ENCODE results near the gene SYNDIG1.

DNA sequence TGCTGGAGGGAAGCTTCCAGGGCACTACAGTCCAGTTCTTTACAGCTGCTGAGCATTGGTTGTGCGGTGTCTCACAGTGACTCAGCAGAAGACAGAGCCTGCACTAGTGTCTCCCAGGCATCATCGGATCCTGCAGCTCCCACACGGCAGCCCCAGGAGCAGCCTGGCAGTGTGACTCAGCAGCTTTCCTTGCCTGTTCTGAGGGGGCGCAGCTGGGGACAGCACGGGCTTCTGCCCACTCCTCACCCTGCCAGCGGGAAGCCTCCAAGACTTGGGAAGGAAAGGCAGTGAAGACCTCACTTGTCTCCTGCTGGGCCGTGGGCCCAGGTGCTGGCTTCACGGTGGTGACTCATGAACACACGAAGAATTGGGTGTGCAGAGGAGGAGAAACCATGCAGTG, 165.4 kb downstream of the SYNDIG1 start:
- no peak for TF ChIP-seq CTCF (conservative IDR thresholded peaks at IDR 0.05; ENCODE audit: low read length)
- no peak for TF ChIP-seq EZH2phosphoT487 (IDR thresholded peaks at IDR 0.05; ENCODE audit: borderline replicate concordance, low read depth, low read length)
